Right lobe of liver (tissue), 6 donors: ENCODE results near the gene ADH7. TPM values are rescaled to one million over a fixed set of nuclear protein-coding genes. Genes with fewer than 3 reads are reported as not detected.
A peak's percentile ranks its signal among the peaks of the same experiment; 100 is the strongest.
"Not testable (repeated sequence)": the region's sequence is repeated elsewhere in the genome, so short reads cannot be mapped to it uniquely, and the experiment has no call there.

Source experiments
- ATAC-seq, 4 donors: fragments of 200-7000 bp; cut with Tn5 transposase; one replicate each; pipeline ENCODE4 v1.9.1; 2020; ENCODE audit warnings: mild to moderate bottlenecking in 4 of 4, moderate library complexity in 4 of 4
- DNase-seq, 3 donors: peaks; one replicate each; pipeline ENCODE4 v3.0.0-alpha.2; 2020
- H3K27ac ChIP-seq, 3 donors: fragments of 200-600 bp; one replicate each; pipeline ENCODE4 v1.8.0; 2022
- H3K27me3 ChIP-seq, 2 donors: fragments of 200-600 bp; one replicate each; pipeline ENCODE4 v1.8.0; 2022
- H3K36me3 ChIP-seq, 4 donors: fragments of 200-600 bp; sonication (generic) in 1 of 4; one replicate each; pipeline versions ENCODE4 v1.5.1 to v1.8.0; 2017 to 2022; ENCODE audit warnings: control low read depth in 1 of 4
- H3K4me1 ChIP-seq, 4 donors: fragments of 200-600 bp; sonication (generic) in 1 of 4; one replicate each; pipeline versions ENCODE4 v1.5.1 to v1.8.0; 2017 to 2022; ENCODE audit warnings: control low read depth in 1 of 4
- H3K4me3 ChIP-seq, 3 donors: fragments of 200-600 bp; one replicate each; pipeline ENCODE4 v1.8.0; 2022
- H3K9me3 ChIP-seq, 4 donors: fragments of 200-600 bp; sonication (generic) in 1 of 4; one replicate each; pipeline versions ENCODE4 v1.5.1 to v1.8.0; 2017 to 2022; ENCODE audit warnings: control low read depth in 1 of 4
- CTCF ChIP-seq, 4 donors: fragments of 200-600 bp in 3 of 4; fragments of 450-650 bp in 1 of 4; IDR thresholded peaks; one replicate each; pipeline versions ENCODE4 v1.5.1 to v1.8.0; 2016 to 2022; ENCODE audit warnings: antibody characterized with exemption in 4 of 4, mild to moderate bottlenecking in 2 of 4
- POLR2A ChIP-seq: fragments of 450-650 bp; IDR thresholded peaks from one replicate; pipeline ENCODE4 v1.6.1; 2017; ENCODE audit warnings: antibody characterized with exemption, mild to moderate bottlenecking
- WGBS: methylation state at CpG from one replicate; pipeline ENCODE4 v1.1.6; 2018; ENCODE audit warnings: low coverage, low lambda C conversion rate; ENCODE audit not compliant: insufficient coverage; ENCODE audit errors: missing lambda C conversion rate; 5-methylcytosine and 5-hydroxymethylcytosine counted together
- intact Hi-C, 2 donors: fragments of 100-400 bp; cut with DNase I; formaldehyde crosslinking; loops; one replicate each; pipeline versions ENCODE4 v1.11.2 to v1.14.1; 2022
- total RNA-seq, 6 experiments: library from RNA; depleted of rRNA in 2 of 6; stranded (reverse); fragments of >200 nt in 2 of 6; fragmentation: NEBNext Ultra II Directional in 3 of 6; extraction: Animal tissue kit (Norgen Biotek cat#: 25700) in 3 of 6; gene quantifications; one replicate each; pipeline versions ENCODE4 v1.1.0 to v1.2.4, GENCODE V29; 2016 to 2023
- donor health status: DM: no; HTN: yes; CAD: no.
- donor health status: DM: no; HTN: no; CAD: no.
- donor health status: DM: no; HTN: no; CAD: no.
- donor health status: DM: no; HTN: yes; CAD: no.
- donor health status: DM: no; HTN: yes; CAD: no.

The ADH7 gene
- total RNA-seq, 6 experiments from 2014 or later = 0.42 TPM; not detected in 5

GRCh38 chr4:99381588-99382175, 53.5 kb downstream of the ADH7 start:
- DNase-seq = no peak
- H3K36me3 ChIP-seq = no peaks in the 10 kb centered on the region
- WGBS = 22% methylated on average over 1 of the region's 1 CpG

GRCh38 chr4:99379571-99379970, 55.6 kb downstream of the ADH7 start:
- Histone ChIP-seq H3K36me3 (no peaks in the 10 kb centered on the region), H3K4me1 (peaks cover 0 to 37% (median 10%) of the 10 kb centered on the region in 4 donors), H3K27ac (peak overlapping the region in 2 of 3 donors; percentile 87 to 96), H3K9me3 (peaks cover 0 to 2% (median 0%) of the 10 kb centered on the region in 4 donors), H3K27me3 (no peaks in the 10 kb centered on the region), H3K4me3 (no peak overlapping the region)
- TF ChIP-seq POLR2A = no peak
- DNase-seq (no peak), ATAC-seq (no peak)
- intact Hi-C loops = no loop called here

More at GRCh38 chr4:99381588-99382175, 53.5 kb downstream of the ADH7 start:
- peak overlapping the region; percentile 82 to 96 (median 87) for H3K27ac ChIP-seq
- H3K4me1 ChIP-seq = peaks cover 0 to 45% (median 15%) of the 10 kb centered on the region in 4 donors
- peaks cover 0 to 2% (median 0%) of the 10 kb centered on the region in 4 donors for H3K9me3 ChIP-seq
- TF ChIP-seq CTCF (IDR thresholded peaks at IDR 0.05) (no peak), POLR2A (no peak)
- intact Hi-C loops = no loop called here
- H3K4me3 ChIP-seq = peak overlapping the region in 2 of 3 donors; percentile 34 to 35
- ATAC-seq = peak; percentile 1 to 7 (median 4)
- no peaks in the 10 kb centered on the region for H3K27me3 ChIP-seq

- Histone ChIP-seq H3K9me3 (peaks cover 0 to 2% (median 0%) of the 10 kb centered on the region in 4 donors), H3K4me3 (no peak overlapping the region), H3K27me3 (no peaks in the 10 kb centered on the region), H3K36me3 (no peaks in the 10 kb centered on the region), H3K4me1 (peaks cover 0 to 30% (median 9%) of the 10 kb centered on the region in 4 donors), H3K27ac (peak overlapping the region in 1 of 3 donors; percentile 87)
- no peak for DNase-seq
- no peak for TF ChIP-seq CTCF (IDR thresholded peaks at IDR 0.05)
- no peak for TF ChIP-seq POLR2A
- no peak for ATAC-seq
- intact Hi-C loops = no loop called here
- WGBS = 93% methylated on average over 3 of the region's 3 CpGs
These were observed 56.3 kb downstream of the ADH7 start for GRCh38 chr4:99378876-99379275.

GRCh38 chr4:99377341-99377740, 57.8 kb downstream of the ADH7 start:
- Histone ChIP-seq H3K4me1 (peaks cover 0 to 17% (median 3%) of the 10 kb centered on the region in 4 donors), H3K27ac (peak overlapping the region in 1 of 3 donors; percentile 44)
- H3K27me3 ChIP-seq, H3K36me3 ChIP-seq, DNase-seq, H3K9me3 ChIP-seq, intact Hi-C loops, H3K4me3 ChIP-seq: not testable (repeated sequence)
- peak; percentile 30 to 61 (median 52) for TF ChIP-seq CTCF (IDR thresholded peaks at IDR 0.05)
- ATAC-seq = peak; percentile 79 to 90 (median 84)
- WGBS = 37% methylated on average over 6 of the region's 6 CpGs

GRCh38 chr4:99372464-99372863, 62.7 kb downstream of the ADH7 start:
- ATAC-seq, H3K27ac ChIP-seq, H3K9me3 ChIP-seq, H3K27me3 ChIP-seq, H3K36me3 ChIP-seq, H3K4me3 ChIP-seq, intact Hi-C loops, H3K4me1 ChIP-seq, DNase-seq: not testable (repeated sequence)
- 80% methylated on average over 1 of the region's 2 CpGs for WGBS

DNA sequence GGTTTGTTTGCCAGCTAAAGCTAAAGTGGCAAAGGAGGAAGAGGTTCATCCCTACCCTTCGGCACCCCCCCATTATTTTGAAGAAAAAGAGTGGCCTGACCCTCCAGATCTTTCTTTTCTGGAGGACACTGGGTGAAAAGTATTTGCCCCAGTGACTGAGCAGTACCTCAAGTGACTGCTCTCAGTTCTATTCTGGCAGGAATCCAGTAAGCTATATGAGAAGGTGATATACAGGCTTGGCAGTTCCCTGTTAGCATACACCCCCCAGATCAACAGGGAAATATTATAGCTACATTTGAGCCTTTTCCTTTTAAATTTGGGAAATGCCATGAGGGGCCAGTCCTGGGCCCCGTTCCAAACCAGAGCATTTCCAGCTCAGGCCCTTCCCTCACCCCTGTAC, 67.3 kb downstream of the ADH7 start:
- H3K9me3 ChIP-seq, ATAC-seq, H3K4me3 ChIP-seq, DNase-seq, intact Hi-C loops, H3K27me3 ChIP-seq, H3K36me3 ChIP-seq, H3K4me1 ChIP-seq, H3K27ac ChIP-seq: not testable (repeated sequence)
- whole genome bisulfite sequencing = 80% methylated on average over 1 of the region's 2 CpGs
